IMR-90 (cell line): ENCODE results near the gene TSR3. TPM values are rescaled to one million over a fixed set of nuclear protein-coding genes. Genes with fewer than 3 reads are reported as not detected.

Experiments
- ATAC-seq: fragments of 200-7000 bp; cut with Tn5 transposase; 2 replicates; pipeline ENCODE4 v1.9.1; 2020; ENCODE audit warnings: low read depth, mild to moderate bottlenecking, moderate library complexity
- BruUV-seq: library from RNA; stranded (reverse); fragments of 400-500 nt; replicated peaks from 2 replicates; lab custom pipeline; 2021; lab: Mats Ljungman, UMichigan
- CTCF ChIA-PET: fragments of 300-600 bp; formaldehyde crosslinking; extraction: SDS; loops from one replicate; lab custom pipeline; 2021; ENCODE audit warnings: antibody characterized with exemption; lab: Yijun Ruan, JAX
- POLR2A ChIA-PET: fragments of 300-600 bp; sonication (Branson Sonifier 250); formaldehyde crosslinking; loops from one replicate; lab custom pipeline; 2022; ENCODE audit warnings: antibody characterized with exemption; ENCODE audit not compliant: unreplicated experiment; lab: Charles Lee
- DNase-seq: peaks from one replicate; pipeline ENCODE4 v3.0.0; 2013
- H2AFZ ChIP-seq: replicated peaks from 2 replicates; pipeline ENCODE3; 2013; ENCODE audit warnings: low read length, mild to moderate bottlenecking; ENCODE audit not compliant: poor library complexity
- H2AK5ac ChIP-seq: 2 replicates; pipeline ENCODE4 v1.6.1; 2013; ENCODE audit warnings: low read depth, low read length, inconsistent platforms
- H2AK9ac ChIP-seq: replicated peaks from 2 replicates; pipeline ENCODE3; 2013; ENCODE audit warnings: mild to moderate bottlenecking, low read depth, low read length, moderate library complexity; ENCODE audit not compliant: poor library complexity
- H2BK120ac ChIP-seq: 2 replicates; pipeline ENCODE4 v1.6.1; 2013; ENCODE audit warnings: low read depth, low read length, inconsistent platforms
- H2BK15ac ChIP-seq: 3 replicates; pipeline ENCODE4 v1.6.1; 2013; ENCODE audit warnings: low read depth, low read length, inconsistent platforms
- H2BK20ac ChIP-seq: 2 replicates; pipeline ENCODE4 v1.6.1; 2013; ENCODE audit warnings: low read depth, mild to moderate bottlenecking, inconsistent platforms, low read length, moderate library complexity
- H2BK5ac ChIP-seq: 2 replicates; pipeline ENCODE4 v1.6.1; 2013; ENCODE audit warnings: mild to moderate bottlenecking, low read depth, low read length, inconsistent platforms; ENCODE audit not compliant: poor library complexity, severe bottlenecking
- H3K14ac ChIP-seq: replicated peaks from 2 replicates; pipeline ENCODE4 v1.6.1; 2013; ENCODE audit warnings: low read depth, low read length, inconsistent platforms
- H3K18ac ChIP-seq: 2 replicates; pipeline ENCODE4 v1.6.1; 2013; ENCODE audit warnings: low read depth, low read length, control low read depth
- H3K23ac ChIP-seq: 2 replicates; pipeline ENCODE4 v1.6.1; 2013; ENCODE audit warnings: low read depth, low read length, inconsistent platforms
- H3K27ac ChIP-seq: 2 replicates; pipeline ENCODE4 v1.5.1; 2013; ENCODE audit warnings: mild to moderate bottlenecking, control low read depth, low read length; ENCODE audit not compliant: insufficient read depth
- H3K27me3 ChIP-seq: 2 replicates; pipeline ENCODE4 v1.6.1; 2013; ENCODE audit warnings: low read length; ENCODE audit not compliant: control insufficient read depth, insufficient read depth
- H3K36me3 ChIP-seq: 2 replicates; pipeline ENCODE4 v1.6.1; 2013; ENCODE audit warnings: low read length, mixed read lengths; ENCODE audit not compliant: control insufficient read depth, insufficient read depth
- H3K4ac ChIP-seq: 2 replicates; pipeline ENCODE4 v1.6.1; 2013; ENCODE audit warnings: low read depth, low read length, inconsistent platforms
- H3K4me1 ChIP-seq: 2 replicates; pipeline ENCODE4 v1.6.1; 2013; ENCODE audit warnings: low read length, mixed read lengths; ENCODE audit not compliant: control insufficient read depth, insufficient read depth
- H3K4me2 ChIP-seq: 2 replicates; pipeline ENCODE4 v1.6.1; 2013; ENCODE audit warnings: low read depth, mild to moderate bottlenecking, control low read depth, low read length, moderate library complexity
- H3K4me3 ChIP-seq: 2 replicates; pipeline ENCODE4 v1.5.1; 2013; ENCODE audit warnings: low read depth, mild to moderate bottlenecking, control low read depth, low read length, moderate library complexity; ENCODE audit not compliant: insufficient read depth
- H3K56ac ChIP-seq: 2 replicates; pipeline ENCODE4 v1.6.1; 2013; ENCODE audit warnings: low read length, inconsistent platforms; ENCODE audit not compliant: insufficient read depth; ENCODE audit errors: extremely low read depth
- H3K79me1 ChIP-seq, 2 experiments: 2 replicates each; pipeline ENCODE4 v1.6.1; 2013; ENCODE audit warnings: low read length in 2 of 2, inconsistent platforms in 1 of 2, low read depth in 1 of 2
- H3K9ac ChIP-seq: 2 replicates; pipeline ENCODE4 v1.6.1; 2013; ENCODE audit warnings: low read depth, low read length, control low read depth
- H3K9me1 ChIP-seq: 2 replicates; pipeline ENCODE4 v1.6.1; 2013; ENCODE audit warnings: low read length, inconsistent platforms; ENCODE audit not compliant: insufficient read depth
- H3K9me3 ChIP-seq: 2 replicates; pipeline ENCODE4 v1.6.1; 2013; ENCODE audit warnings: low read length; ENCODE audit not compliant: control insufficient read depth, insufficient read depth
- H4K20me1 ChIP-seq: 2 replicates; pipeline ENCODE4 v1.6.1; 2013; ENCODE audit warnings: low read length, inconsistent platforms; ENCODE audit not compliant: insufficient read depth
- H4K5ac ChIP-seq: 2 replicates; pipeline ENCODE4 v1.6.1; 2013; ENCODE audit warnings: mild to moderate bottlenecking, low read depth, low read length, control low read depth
- H4K8ac ChIP-seq, 2 experiments: 2 replicates each; pipeline ENCODE4 v1.6.1; 2013; ENCODE audit warnings: low read depth in 2 of 2, low read length in 2 of 2, control low read depth in 1 of 2, inconsistent platforms in 1 of 2
- H4K91ac ChIP-seq: 2 replicates; pipeline ENCODE4 v1.6.1; 2013; ENCODE audit warnings: low read depth, low read length, inconsistent platforms; ENCODE audit not compliant: insufficient read depth
- BHLHE40 ChIP-seq: fragments of 150-350 bp; IDR thresholded peaks from 2 replicates; pipeline ENCODE4 v1.6.1; 2016; ENCODE audit warnings: mild to moderate bottlenecking, low read depth, low read length
- CEBPB ChIP-seq: IDR thresholded peaks from 2 replicates; pipeline ENCODE4 v1.6.1; 2012; ENCODE audit warnings: low read depth, low read length, improper control_type of control experiment
- CHD1 ChIP-seq: IDR thresholded peaks from 2 replicates; pipeline ENCODE4 v1.6.1; 2012; ENCODE audit warnings: low read depth, low read length, improper control_type of control experiment
- CTCF ChIP-seq: conservative IDR thresholded peaks from 2 replicates; pipeline ENCODE4 v1.5.1; 2012; ENCODE audit warnings: mild to moderate bottlenecking, low read depth, low read length, improper control_type of control experiment
- ELK1 ChIP-seq: fragments of 150-350 bp; IDR thresholded peaks from 2 replicates; pipeline ENCODE4 v1.6.1; 2016; ENCODE audit warnings: low read depth, mild to moderate bottlenecking, low read length, moderate library complexity, borderline replicate concordance
- FOS ChIP-seq: fragments of 150-350 bp; IDR thresholded peaks from 2 replicates; pipeline ENCODE4 v1.6.1; 2016; ENCODE audit warnings: low read depth, low read length
- MAFK ChIP-seq: IDR thresholded peaks from 2 replicates; pipeline ENCODE4 v1.6.1; 2012; ENCODE audit warnings: low read depth, low read length, improper control_type of control experiment
- MAZ ChIP-seq: IDR thresholded peaks from 2 replicates; pipeline ENCODE4 v1.6.1; 2012; ENCODE audit warnings: low read depth, mild to moderate bottlenecking, low read length, improper control_type of control experiment, moderate library complexity, borderline replicate concordance
- MXI1 ChIP-seq: IDR thresholded peaks from 2 replicates; pipeline ENCODE4 v1.6.1; 2012; ENCODE audit warnings: low read depth, mild to moderate bottlenecking, low read length, moderate library complexity, borderline replicate concordance
- NFE2L2 ChIP-seq: fragments of 150-350 bp; IDR thresholded peaks from 2 replicates; pipeline ENCODE4 v1.6.1; 2016; ENCODE audit warnings: low read depth, mild to moderate bottlenecking, low read length
- POLR2A ChIP-seq: IDR thresholded peaks from 2 replicates; pipeline ENCODE4 v1.6.1; 2012; ENCODE audit warnings: mild to moderate bottlenecking, low read depth, low read length
- RAD21 ChIP-seq: IDR thresholded peaks from 2 replicates; pipeline ENCODE4 v1.6.1; 2012; ENCODE audit warnings: low read length, improper control_type of control experiment
- RCOR1 ChIP-seq: IDR thresholded peaks from 2 replicates; pipeline ENCODE4 v1.6.1; 2012; ENCODE audit warnings: mild to moderate bottlenecking, low read length, improper control_type of control experiment; ENCODE audit not compliant: insufficient replicate concordance
- RFX5 ChIP-seq: IDR thresholded peaks from 2 replicates; pipeline ENCODE4 v1.8.0; 2012; ENCODE audit warnings: low read depth, mild to moderate bottlenecking, low read length, moderate library complexity
- SMC3 ChIP-seq: fragments of 150-350 bp; IDR thresholded peaks from 2 replicates; pipeline ENCODE4 v1.6.1; 2016; ENCODE audit warnings: low read depth, mild to moderate bottlenecking, antibody characterized with exemption, low read length, moderate library complexity
- USF2 ChIP-seq: fragments of 150-350 bp; IDR thresholded peaks from 2 replicates; pipeline ENCODE4 v1.6.1; 2017; ENCODE audit warnings: mild to moderate bottlenecking, antibody characterized with exemption, low read length, low read depth
- WGBS, 2 experiments: methylation state at CpG; one replicate each; pipeline versions ENCODE4 v1.1.5 to v1.1.7; 2013; ENCODE audit warnings: missing lambda C conversion rate in 2 of 2; ENCODE audit not compliant: insufficient read length in 1 of 2; ENCODE audit errors: extremely low coverage in 2 of 2; 5-methylcytosine and 5-hydroxymethylcytosine counted together
- dilution Hi-C: fragments of 300-500 bp; cut with HindIII; formaldehyde crosslinking; loops from one replicate; pipeline ENCODE4 v1.14.3; 2018; ENCODE audit warnings: low sequenced_read_pairs; ENCODE audit not compliant: unreplicated experiment
- in situ Hi-C: fragments of 300-500 bp; cut with MboI; formaldehyde crosslinking; loops from 3 replicates; pipeline ENCODE4 v1.14.3; 2019; ENCODE audit warnings: low sequenced_read_pairs, inconsistent platforms, mixed read lengths
- intact Hi-C: fragments of 100-400 bp; cut with micrococcal nuclease; formaldehyde crosslinking; loops from 2 replicates; pipeline ENCODE4 v1.10.0; 2022
- polyA plus RNA-seq, 3 experiments: library from polyadenylated mRNA; depleted of rRNA; stranded (reverse); fragments of >200 nt; gene quantifications; 2 replicates each; pipeline ENCODE4 v1.2.3, GENCODE V29; 2012; ENCODE audit warnings: low replicate concordance in 1 of 3
- total RNA-seq: library from RNA; depleted of rRNA; stranded (reverse); fragments of >200 nt; gene quantifications from 2 replicates; pipeline ENCODE4 v1.2.3, GENCODE V29; 2012

The TSR3 gene
- total and polyA plus RNA-seq, 2 of the 4 experiments (the other 2 are of a cell fraction) = 38.0 to 52.9 TPM

DNA sequence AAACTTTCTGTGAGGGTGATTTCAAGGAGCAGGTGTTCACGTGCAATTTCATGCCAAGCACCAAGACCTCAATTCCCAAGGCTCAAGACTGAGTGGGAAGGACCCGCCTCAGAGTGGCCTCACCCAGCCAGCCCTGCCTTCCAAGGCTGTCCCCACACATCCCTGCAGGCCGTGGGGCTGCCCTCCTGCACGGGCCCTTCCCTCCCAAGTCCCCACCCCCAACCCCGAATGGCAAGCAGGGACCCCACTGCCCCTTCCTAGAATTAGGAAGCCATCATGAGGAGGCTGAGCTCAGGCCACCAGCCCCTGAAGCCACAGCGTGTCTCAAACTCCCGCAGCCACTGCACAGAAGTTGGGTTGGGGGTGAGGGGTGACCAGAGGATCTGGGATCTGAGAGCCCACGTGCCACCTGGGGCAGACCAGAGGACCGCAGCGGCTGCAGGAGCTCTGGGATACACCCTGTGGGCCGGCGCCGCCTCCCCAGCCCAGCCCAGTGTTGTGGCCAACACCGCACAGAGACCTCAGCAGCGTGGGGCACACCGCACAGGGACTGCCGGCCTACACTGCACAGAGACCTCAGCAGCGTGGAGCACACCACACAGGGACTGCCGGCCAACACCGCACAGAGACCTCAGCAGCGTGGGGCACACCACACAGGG, 20.7 kb upstream of the TSR3 start:
- no peak overlapping the region for H2BK20ac ChIP-seq
- no peaks in the 10 kb centered on the region for H3K27me3 ChIP-seq
- H4K5ac ChIP-seq = no peak overlapping the region
- H3K9ac ChIP-seq = no peak overlapping the region
- H3K79me1 ChIP-seq = peaks cover 0 to 20% of the 10 kb centered on the region in 2 experiments; a peak in 3 of 4 replicates
- no peak overlapping the region for H2BK5ac ChIP-seq
- no peaks in the 10 kb centered on the region; the same call in 1 of the 2 replicates for H4K20me1 ChIP-seq
- ATAC-seq = no peak
- DNase-seq = no peak
- no peaks in the 10 kb centered on the region for H3K4me1 ChIP-seq
- H2AFZ ChIP-seq = no peak overlapping the region
- no peak overlapping the region for H3K56ac ChIP-seq
- CTCF ChIA-PET = no interaction called here
- intact Hi-C loops (no loop called here), in situ Hi-C loops (no loop called here), dilution Hi-C loops (no loop called here)
- no peak overlapping the region for H2BK120ac ChIP-seq
- WGBS, 2 experiments = 100% methylated on average over 4 of the region's 21 CpGs; no CpG with 5 or more reads in 1 of the 2 experiments
- no peaks in the 10 kb centered on the region for H3K9me1 ChIP-seq
- no peak overlapping the region for H3K27ac ChIP-seq
- no peaks in the 10 kb centered on the region for H3K9me3 ChIP-seq
- no peak overlapping the region for H3K4me3 ChIP-seq
- no peak overlapping the region for H3K18ac ChIP-seq
- no peak overlapping the region for H2AK9ac ChIP-seq
- H3K4me2 ChIP-seq = no peak overlapping the region
- H3K36me3 ChIP-seq = peaks cover 28% of the 10 kb centered on the region
- TF ChIP-seq CHD1 (no peak), POLR2A (no peak), USF2 (no peak), FOS (no peak), ELK1 (no peak), RFX5 (no peak), NFE2L2 (no peak), MXI1 (no peak), RCOR1 (no peak), BHLHE40 (no peak), SMC3 (no peak), RAD21 (no peak), MAZ (no peak), MAFK (no peak), CEBPB (no peak), CTCF (no peak)
- POLR2A ChIA-PET = no interaction called here
- no peak overlapping the region for H3K14ac ChIP-seq
- H4K91ac ChIP-seq = no peak overlapping the region
- H3K23ac ChIP-seq = no peak overlapping the region
- H3K4ac ChIP-seq = no peak overlapping the region
- no peak overlapping the region for H4K8ac ChIP-seq
- no TSS peak for BruUV-seq
- H2BK15ac ChIP-seq = no peak overlapping the region
- no peak overlapping the region for H2AK5ac ChIP-seq
